NCI-H2107 (cell line): ENCODE results near the gene VPS35L.
"Not testable (repeated sequence)": the region's sequence is repeated elsewhere in the genome, so short reads cannot be mapped to it uniquely, and the experiment has no call there.

Source experiments
- DNase-seq: peaks from one replicate; lab custom pipeline; 2025; lab: John Stamatoyannopoulos, UW

VPS35L gene

DNA sequence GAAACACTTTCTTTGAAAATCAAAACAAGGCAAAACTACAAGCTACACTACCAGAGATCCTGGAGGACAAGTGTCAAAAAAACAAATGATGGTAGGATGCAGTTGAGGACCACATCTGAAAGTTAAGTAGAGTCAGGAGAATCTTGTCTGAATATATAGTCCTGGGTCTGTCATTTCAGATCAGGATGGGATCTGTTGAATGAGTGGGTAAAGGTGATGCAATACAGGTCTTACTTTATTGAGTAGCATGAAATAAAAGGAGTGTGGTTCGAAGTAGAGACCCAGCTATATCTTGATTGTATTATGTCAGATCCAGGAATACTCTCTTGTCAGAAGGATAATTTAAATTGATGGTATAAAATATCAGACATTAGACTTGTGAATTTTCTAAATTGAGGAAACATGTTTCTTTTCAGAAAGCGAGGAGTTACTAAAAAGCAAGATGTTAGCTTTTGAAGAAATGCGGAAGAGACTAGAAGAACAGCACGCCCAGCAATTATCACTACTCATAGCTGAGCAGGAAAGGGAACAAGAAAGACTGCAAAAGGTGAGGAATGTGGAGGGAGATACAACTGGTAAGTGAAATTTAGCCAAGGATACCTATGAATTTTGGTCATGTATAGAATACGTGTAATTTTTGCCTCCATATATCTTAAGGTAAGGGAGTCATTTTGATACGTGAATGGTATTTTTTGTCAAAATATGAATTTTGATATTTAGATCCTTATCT lies 15.1 kb upstream of the VPS35L start:
- DNase-seq, result no peak

DNA sequence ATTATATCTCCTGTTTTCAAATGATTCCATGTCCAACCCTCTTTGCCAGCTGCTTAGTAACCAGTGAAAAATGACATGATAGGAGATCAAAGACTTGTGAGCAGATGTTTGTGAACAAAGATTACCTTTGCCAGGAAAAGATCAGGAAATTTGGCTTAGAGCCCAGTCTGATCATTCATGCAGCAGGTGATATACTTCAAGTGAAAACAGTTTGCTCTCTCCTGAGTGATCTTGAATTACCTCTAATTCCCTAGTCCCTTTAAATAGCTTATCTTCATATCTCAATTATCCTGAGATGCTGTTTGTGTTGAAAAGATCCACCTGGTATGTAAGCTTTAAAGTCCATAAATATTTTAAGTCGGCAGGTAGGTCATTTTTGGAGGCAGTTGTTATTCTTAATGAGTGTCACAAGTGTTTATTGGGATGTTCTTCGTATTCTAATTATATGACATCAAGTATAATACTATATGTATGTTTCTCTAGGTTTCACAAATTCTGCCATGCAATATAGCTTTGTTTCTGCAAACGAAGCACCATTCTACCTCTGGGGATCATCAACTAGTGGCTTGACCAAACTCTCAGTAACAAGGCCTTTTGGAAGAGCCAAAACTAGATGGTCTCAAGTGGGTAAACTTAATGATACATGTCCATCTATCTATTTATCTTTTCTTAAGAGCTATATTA lies 13.2 kb upstream of the VPS35L start:
- peak; percentile 73 for DNase-seq

DNA sequence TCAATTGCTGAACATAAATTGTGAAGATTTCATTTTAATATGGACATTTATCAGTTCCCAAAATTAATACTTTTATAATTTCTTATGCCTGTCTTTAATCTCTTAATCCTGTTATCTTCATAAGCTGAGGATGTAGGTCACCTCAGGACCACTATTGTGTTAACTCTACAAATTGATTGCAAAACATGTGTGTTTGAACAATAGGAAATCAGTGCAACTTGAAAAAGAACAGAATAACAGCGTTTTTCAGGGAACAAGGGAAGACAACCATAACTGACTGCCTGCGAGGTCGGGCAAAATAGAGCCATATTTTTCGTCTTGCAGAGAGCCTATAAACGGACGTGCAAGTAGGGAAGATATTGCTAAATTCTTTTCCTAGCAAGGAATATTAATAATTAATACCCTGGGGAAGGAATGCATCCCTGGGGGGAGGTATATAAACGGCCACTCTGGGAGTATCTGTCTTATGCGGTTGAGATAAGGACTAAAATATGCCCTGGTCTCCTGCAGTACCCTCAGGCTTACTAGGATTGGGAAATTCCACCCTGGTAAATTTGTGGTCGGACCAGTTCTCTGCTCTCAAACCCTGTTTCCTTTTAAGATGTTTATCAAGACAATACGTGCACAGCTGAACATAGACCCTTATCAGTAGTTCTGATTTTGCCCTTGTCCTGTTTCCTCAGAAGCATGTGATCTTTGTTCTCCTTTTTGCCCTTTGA lies 12.1 kb upstream of the VPS35L start:
- not testable (repeated sequence) for DNase-seq

DNA sequence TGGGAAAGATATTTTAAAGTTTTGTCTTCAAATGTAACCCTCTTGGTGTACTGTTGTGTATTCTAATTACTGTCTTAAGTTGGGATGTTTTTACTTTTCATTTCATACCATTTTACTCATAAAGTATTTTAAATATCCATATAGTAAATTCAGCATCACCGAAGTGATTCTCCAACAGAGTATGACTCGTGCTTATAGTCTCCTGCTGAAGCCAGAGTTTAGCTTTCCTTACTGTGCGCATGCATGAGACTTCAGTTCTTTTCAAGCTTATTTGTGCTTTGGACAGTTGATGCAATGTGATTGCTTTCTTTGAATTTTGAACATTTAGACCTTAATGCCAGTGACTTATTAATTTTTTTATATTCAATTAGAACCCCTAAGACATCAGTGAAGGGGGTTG lies 7.4 kb upstream of the VPS35L start:
- no peak for DNase-seq

DNA sequence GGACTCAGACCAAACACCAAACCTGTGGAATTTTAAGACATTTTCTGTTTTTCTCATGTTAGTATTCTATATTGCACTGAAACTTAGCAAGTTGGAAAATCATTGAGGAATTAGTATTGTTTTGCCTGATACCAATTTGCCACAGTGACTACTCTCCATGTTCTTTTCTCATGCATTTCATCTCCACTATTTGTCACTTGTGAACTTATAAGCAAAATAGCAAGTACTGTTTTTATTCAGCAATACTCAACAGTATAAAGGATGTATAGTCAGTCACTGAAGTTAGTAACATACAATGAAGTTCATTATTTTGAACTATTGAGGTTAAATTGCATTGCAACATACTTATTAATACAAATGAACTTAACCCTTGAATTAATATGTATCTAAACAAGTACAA lies 5.8 kb upstream of the VPS35L start:
- DNase-seq, result no peak

DNA sequence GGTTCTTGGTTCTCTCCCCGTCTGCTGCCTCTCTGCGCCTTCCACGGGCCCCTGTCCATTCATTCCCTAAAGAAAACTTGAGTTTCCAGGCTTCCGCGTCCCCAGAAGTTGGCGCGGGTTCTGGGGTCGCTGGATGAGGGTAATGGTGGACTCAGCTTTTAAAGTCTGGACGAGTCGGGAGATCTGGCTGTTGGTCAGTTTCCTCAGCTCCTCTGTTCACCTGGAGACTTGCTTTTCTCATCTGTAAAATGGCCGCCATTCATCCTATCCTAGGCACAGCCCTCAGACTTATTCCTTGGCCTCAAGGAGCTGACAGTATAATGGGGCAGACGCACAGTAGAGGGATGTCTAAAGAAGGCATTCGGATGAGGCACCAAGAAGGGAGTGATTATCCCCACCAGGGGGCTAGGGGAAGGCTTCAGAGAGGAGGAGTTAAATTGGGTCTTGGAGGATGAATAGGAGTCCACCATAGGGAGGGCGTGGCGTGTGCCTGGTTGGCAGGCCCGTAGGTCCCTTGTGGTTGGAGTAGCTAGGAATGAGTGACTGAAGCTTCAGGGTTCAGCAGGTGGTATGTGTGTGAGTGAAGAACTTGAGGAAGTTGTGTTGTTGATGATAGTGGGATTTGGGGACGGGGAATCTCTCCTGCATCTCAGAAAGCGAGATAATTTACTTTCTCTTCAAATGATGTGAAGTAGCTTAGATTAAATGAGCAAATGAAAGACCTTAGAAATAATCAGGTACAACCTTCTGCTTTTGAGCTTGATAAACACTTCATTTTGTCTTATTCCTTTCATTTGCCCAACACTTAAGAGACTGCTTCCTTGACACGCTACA lies 652 bp downstream of the VPS35L start:
- no peak for DNase-seq

DNA sequence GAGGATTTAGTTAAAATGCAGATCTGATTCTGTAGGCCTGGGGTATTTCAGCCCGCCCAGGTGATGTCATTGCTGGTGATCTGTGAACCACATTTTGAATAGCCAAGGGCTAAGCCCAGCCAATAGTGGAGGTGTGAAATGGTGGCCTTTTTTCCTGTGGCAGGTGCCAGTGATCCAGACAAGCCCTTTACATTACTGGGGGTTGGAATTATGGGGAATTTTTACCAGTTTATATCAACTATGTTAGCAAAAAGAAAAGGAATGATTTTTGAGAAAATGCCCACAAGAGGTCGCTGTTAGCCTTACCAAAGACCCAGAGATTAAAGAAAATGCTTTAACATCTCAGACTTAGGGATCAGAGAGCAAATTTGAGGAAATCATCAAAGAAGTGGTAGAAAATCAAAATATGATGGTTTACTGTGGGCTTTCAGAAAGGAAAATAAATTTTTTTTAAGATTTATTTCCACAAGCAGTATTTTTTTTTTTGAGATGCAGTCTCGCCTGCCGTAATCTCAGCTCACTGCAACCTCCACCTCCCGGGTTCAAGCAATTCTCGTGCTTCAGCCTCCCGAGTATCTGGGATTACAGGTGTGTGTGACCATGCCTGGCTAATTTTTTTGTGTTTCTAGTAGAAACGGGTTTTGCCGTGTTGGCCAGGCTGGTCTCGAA lies 3.9 kb downstream of the VPS35L start:
- DNase-seq, result no peak

DNA sequence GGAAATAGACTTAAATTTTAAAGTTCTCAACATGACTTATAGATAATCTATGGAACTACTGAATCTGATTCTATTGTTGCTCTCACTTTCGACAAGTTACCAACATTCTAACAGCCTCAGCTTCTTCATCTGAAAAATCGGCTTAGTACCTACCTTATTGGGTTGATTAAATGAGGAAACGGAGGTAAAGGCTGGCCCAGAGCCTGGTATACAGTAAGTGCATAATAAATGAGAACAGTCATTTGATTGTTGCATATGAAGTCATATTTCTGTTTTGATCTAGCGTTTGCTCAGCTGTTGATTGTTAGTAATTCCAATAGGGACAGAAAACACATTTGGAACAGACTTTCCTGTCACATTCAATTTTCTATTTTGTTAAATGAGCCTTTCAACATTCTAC lies 4.6 kb downstream of the VPS35L start:
- DNase-seq, result no peak

DNA sequence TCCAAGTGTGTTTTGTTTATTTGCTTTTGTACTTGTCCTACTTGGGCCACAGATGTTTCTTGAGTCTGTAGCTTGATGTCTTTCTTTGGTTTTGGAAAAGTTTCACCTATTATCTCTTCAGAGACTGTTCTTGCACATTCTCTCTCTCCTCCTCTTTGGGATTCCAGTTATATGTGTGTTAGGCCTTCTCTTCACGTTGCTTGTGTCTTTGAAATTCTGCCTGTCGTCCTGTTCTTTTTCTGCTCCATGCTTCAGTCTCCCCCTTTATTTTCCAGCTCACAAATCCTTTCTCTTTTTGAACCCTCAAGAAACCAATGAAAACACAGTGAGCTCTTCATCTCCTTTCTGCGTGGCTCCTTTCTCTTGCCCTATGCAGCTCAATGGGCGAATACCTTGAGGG lies 7.9 kb downstream of the VPS35L start:
- DNase-seq, result no peak

DNA sequence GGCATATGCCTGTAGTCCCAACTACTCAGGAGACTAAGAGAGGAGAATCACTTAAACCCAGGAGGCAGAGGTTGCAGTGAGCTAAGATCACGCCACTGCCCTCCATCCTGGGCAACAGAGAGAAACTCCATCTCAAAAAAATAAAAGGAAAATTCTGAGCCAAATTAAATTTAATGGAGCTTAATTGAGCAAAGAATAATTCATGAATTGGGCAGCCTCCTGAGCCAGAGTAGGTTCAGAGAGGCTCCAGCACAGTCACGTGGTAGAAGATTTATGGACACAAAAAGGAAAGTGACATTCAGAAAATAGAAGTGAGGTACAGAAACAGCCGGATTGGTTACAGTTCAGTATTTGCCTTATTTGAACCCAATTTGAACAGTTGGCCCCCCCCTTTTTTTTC lies 10.9 kb downstream of the VPS35L start:
- no peak for DNase-seq

DNA sequence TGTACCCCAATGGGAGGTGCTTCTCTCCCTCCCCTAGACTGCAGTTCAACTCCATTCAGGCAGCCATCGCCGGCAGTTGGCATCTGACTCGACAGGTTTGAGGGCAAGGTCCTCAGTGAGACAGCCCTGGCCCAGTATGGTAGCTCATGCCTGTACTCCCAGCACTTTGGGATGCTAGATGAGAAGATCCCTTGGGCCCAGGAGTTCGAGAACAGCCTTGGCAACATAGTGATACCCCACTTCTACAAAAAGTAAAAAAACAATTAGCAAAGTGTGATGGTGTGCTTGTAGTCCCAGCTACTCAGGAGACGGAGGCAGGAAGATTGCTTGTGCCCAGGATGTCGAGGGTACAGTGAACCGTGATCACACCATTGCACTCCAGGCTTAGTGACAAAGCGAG lies 12.1 kb downstream of the VPS35L start:
- DNase-seq, result no peak

DNA sequence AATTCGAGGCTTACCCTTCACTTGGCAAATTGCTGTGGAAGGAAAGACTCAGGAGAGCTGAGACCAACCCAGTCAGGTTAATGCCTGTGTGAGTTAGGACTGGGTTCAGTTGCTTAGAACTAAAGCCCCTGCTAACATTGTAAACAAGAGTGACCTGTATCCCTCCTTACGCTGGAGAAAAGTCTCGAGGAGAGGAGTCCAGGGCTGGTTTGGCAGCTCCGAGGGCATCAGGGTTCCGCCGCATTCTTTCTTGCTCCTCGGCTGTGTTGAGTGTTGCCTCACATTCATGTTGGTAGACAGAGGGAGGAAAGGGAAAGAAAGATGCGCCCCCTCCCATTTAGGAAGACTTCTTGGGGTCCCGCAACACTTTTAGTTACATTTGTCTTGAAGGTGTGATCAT lies 18.5 kb downstream of the VPS35L start:
- no peak for DNase-seq

DNA sequence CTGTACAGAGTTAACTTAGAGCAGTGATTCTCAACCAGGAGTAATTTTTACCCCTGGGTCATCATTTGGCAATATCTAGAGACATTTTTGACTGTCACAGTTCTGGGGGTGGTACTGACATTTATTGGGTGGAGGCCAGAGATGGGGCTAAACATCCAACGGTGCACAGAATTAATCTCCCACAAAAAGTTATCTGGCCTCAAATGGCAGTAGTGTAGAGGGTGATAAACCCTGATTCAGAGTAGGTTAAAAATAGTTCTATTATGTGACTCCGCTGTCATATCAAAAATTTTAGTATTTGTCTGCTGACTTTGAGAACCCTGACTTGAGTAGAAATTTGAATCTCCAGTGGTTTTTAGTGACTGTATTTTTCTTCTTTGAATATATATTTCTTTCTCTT lies 19.1 kb downstream of the VPS35L start:
- no peak for DNase-seq

DNA sequence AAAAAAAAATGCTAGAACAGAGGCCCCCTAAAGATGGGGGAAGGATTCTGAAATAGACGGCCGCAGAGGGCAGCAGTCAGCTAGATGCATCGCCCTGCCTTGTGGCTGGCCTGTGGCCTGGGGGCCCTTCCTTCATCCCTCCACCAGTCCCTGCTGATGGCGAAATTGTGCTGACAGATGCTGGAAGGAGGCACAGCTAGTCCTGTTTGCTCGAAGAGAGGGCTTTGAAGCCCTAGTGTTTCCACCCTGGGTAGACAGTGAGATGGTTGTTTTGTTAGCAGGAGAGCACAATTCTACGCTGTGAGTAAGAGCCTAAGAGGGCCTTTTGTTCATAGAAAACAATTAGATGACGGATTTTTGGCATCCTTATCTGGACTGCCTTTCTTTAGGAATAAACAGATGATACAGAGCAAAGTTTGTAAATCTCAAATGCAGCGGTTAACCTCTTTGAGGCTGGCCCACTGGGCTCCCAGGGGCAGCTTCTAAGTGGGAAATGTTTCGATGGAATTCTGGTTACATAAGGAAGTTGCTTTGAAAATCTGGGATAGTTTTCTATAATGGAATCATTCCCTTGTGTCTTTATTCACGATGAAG lies 23.0 kb downstream of the VPS35L start:
- no peak for DNase-seq

DNA sequence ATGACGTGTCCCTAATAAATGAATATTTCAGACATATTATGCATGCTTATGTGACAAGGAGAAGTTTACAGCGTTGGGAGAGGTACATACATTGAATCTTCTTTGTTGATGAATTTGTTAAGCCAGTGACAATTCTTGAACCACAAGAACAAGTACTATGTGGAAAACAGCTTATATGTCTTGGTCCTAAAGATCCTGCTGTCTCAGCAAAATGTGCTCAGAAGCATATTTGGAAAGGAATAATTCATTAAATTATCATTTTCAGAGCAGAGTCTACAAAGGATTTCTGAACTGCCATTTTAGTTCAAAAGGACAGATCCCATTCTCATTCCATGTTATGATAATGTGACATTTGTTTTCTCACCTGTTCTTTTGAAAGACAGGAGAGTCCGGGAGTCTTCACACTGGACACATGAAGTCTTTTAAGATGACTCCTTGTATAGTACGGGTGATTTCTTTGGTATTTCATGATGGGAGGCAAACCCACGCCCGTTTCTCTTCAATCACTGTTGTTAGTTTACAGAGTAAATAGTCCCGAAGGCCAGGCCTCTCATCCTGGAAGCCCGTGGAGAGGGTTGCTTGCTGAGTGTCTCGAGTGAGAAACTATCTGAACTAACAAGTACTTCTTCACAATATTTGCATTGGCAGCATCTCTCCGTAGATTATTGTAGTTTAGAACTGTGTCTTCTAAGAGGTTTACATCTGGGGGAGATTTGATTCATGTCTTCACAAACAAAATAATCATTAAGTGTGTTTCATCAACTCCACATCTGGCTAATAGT lies 26.7 kb downstream of the VPS35L start:
- no peak for DNase-seq

DNA sequence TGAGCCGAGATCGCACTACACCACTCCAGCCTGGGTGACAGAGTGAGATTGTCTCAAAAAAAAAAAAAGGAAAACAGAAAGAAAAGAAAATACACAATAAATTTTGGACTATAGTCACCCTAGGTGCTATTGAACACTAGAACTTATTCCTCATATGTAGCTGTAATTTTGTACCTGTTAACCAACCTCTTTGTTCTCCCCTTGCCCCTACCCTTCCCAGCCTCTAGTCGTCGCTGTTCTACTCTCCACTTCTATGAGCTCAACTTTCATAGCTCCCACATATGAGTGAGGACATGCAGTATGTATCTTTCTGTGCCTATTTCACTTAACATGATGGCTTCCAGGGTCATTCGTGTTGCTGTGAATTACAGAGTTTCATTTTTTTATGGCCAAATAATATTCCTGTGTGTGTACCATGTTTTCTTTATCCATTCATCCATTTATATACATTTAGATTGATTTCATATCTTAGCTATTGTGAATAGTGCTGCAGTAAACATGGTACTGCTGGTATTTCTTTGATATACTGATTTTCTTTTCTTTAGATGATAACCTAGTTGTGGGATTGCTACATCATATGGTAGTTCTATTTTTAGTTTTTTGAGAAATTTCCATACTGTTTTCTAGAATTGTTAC lies 28.3 kb downstream of the VPS35L start:
- DNase-seq, result no peak

DNA sequence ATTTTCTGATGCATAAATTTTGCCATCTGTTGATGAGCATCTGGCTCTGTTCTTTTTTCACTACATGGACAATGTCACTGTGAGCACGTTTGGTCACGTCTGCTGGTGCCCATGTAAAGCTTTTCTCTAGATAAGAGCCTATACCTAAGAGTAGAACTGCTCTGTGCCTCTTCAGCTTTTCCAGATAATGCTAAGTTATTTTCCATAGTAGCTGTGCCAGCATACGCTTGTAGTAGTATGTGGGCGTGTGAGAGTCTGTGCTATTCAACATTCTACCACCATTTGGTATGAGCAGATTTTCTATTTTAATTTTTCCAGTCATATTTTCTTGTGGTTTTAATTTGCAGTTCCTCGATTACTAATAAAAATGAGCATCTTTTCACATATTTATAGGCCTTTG lies 33.2 kb downstream of the VPS35L start:
- DNase-seq, result no peak

DNA sequence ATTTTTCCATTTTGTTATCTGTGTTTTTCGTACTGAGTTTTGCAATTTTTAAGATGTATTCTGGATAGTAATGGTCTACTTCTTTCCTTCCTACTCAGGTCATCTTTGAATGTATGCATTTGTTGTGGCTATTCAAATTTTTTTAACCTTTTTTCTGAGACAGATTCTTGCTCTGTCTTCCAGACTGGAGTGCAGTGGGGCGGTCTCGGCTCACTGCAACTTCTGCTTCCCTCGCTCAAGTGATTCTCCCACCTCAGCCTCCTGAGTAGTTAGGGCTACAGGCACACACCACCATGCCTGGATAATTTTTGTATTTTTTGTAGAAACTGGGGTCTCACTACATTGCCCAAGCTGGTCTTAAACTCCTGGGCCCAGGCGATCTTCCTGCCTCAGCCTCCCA lies 33.6 kb downstream of the VPS35L start:
- DNase-seq, result no peak

DNA sequence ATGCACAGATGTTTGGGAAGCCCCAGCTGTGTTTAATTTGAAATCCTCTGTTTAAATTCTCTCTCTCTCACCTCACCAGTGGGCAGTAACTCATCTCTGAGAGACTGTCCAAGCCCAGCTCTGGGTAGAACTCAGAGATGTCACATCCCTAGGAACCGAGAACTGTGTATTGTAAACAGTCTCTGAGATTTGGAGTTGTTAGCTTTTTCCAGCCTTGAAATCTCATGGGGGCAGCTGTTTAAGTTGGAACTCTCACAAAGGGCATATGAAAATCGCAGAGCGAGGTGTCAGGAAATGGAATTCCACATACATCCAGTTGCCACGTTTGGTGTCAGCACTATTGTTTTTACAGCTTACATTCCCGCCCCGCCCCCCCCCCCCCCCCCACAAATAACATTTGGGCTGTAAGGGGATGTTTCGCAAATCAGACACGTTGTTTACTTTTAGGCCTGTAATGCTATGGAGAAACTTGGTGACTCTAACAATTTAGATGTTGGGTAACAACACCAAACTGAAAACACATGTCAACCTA lies 34.3 kb downstream of the VPS35L start:
- DNase-seq, result no peak
